Esophagus squamous epithelium (tissue), 4 donors: Measurements from ENCODE around the gene NTPCR.

Experiments
- CTCF ChIP-seq, 6 experiments: fragments of 450-650 bp in 4 of 6; fragments of 200-600 bp in 2 of 6; sonication (generic) in 2 of 6; IDR thresholded peaks; one replicate each; pipeline ENCODE4 v1.5.1; 2016 to 2019; ENCODE audit warnings: antibody characterized with exemption in 6 of 6, mild to moderate bottlenecking in 4 of 6, moderate library complexity in 4 of 6
- POLR2A ChIP-seq, 4 donors: fragments of 450-650 bp; IDR thresholded peaks; one replicate each; pipeline ENCODE4 v1.6.1; 2017; ENCODE audit warnings: antibody characterized with exemption in 4 of 4, mild to moderate bottlenecking in 4 of 4, moderate library complexity in 3 of 4

DNA sequence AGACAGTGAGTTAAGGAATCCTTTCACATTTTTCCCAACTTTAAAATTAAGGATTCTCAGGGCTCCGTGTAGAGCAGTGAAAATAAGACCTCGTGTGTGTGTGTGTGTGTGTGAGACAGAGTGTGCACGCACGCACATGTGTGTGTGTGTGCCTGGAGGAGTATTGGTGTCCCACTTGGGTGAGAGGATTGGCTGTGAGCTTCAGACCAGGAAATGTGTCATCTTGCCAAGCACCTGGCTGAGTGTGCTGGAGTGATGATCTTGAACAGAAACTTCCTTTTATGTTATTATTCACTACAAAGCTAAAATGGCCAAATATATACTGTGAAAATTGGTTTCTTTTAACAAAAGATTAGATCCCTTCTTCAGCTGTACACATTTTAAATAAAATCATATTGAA lies 35.2 kb upstream of the NTPCR start:
- no peak for TF ChIP-seq CTCF (IDR thresholded peaks at IDR 0.05)
- TF ChIP-seq POLR2A (IDR thresholded peaks at IDR 0.05): no peak
